ENCODE data around the gene EXOSC10.

- TF ChIP-seq JUN (CRISPR knock-in tag; IDR thresholded peaks at IDR 0.05): no peak
- no peak for TF ChIP-seq CTCF (IDR thresholded peaks at IDR 0.05)
- no peak for TF ChIP-seq ZNF121 (CRISPR knock-in tag; IDR thresholded peaks at IDR 0.05)
Observed at GRCh38 chr1:11058595-11059154, 41.0 kb downstream of the EXOSC10 start.
